ENCODE measurements around the gene CES4A.
"Not testable (repeated sequence)": the region's sequence is repeated elsewhere in the genome, so short reads cannot be mapped to it uniquely, and the experiment has no call there.

The CES4A gene

DNA sequence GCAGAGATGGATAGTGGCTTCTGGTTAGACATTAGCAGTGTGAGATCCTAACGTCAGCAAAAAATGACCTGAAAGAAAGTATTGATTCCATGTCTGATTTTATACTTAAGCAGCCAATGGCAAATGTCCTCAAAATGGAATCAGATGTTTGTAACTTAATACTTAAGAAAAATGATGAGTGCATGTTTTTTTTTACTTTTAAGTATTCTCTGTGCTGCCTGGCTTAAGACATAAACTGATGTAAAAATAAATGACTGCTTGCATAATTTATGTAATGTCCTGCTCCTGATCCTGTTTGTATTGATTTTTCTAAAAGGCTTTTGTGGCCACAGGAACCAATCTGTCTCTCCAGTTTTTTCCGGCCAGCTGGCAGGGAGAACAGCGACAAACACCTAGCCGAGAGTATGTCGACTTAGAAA is 47.9 kb downstream of the CES4A start:
- no peak overlapping the region for H3K4me3 ChIP-seq (ENCODE audit: low read depth, low read length)
- DNase-seq (ENCODE audit: low read depth), result no peak
- TF ChIP-seq, protein P1, sequence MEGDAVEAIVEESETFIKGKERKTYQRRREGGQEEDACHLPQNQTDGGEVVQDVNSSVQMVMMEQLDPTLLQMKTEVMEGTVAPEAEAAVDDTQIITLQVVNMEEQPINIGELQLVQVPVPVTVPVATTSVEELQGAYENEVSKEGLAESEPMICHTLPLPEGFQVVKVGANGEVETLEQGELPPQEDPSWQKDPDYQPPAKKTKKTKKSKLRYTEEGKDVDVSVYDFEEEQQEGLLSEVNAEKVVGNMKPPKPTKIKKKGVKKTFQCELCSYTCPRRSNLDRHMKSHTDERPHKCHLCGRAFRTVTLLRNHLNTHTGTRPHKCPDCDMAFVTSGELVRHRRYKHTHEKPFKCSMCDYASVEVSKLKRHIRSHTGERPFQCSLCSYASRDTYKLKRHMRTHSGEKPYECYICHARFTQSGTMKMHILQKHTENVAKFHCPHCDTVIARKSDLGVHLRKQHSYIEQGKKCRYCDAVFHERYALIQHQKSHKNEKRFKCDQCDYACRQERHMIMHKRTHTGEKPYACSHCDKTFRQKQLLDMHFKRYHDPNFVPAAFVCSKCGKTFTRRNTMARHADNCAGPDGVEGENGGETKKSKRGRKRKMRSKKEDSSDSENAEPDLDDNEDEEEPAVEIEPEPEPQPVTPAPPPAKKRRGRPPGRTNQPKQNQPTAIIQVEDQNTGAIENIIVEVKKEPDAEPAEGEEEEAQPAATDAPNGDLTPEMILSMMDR (conservative IDR thresholded peaks at IDR 0.05; ENCODE audit: low read depth, low read length), result no peak

DNA sequence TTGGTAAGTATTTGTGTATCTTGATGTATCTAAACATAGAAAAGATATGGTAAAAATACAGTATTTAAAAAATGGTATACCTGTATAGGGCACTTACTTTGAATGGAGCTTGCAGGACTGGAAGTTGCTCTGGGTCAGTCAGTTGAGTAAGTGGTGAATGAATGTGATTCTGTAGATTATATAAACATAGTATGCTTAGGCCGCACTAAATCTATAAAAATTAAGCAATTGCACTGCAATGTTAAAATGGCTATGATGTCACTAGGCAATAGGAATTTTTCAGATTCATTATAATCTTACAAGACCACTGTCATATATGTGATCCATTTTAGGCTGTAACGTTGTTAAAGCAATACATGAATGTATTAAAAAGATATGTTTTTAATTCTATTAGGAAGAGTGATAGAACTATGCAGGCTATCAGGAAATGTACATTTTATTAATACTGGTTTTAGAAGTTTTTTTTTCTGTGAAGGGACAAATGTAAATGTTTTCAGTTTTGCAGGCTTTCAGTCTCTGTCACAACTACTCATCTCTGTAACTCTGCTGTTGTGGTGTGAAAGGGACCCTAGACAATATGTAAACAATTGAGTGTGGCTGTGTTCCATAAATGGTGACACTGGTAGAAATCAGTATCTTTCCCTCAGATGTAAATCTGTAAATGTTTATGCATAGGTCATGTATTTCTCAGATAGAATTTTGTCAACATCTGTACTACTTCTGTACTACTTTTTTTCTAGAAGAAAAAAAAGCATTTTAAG is 51.1 kb downstream of the CES4A start:
- TF ChIP-seq, protein P1 (conservative IDR thresholded peaks at IDR 0.05; ENCODE audit: low read depth, low read length), result no peak
- no peak overlapping the region for H3K4me3 ChIP-seq (ENCODE audit: low read depth, low read length)
- no peak for DNase-seq (ENCODE audit: low read depth)

DNA sequence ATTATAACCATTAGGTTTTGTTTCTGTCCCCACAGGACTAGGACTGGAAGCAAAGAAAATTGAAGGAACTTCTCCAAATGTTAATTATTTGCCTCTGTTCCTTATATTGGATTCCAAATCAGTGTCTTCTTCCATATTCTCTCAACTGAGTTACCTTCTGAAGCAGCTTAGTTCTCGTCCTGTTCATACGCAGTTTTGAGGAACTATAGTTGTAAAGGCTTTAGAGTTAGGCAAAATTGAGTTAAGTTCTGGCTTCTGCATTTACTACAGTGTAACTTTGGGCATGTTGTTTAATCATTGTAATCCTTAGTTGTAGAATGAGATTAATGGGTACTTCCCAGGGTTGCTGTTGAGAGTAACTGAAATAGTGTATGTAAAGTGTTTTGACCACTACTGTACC is 51.8 kb downstream of the CES4A start:
- TF ChIP-seq, protein P1 (conservative IDR thresholded peaks at IDR 0.05; ENCODE audit: low read depth, low read length), result no peak
- H3K4me3 ChIP-seq (ENCODE audit: low read depth, low read length), result no peak overlapping the region
- DNase-seq (ENCODE audit: low read depth), result no peak

DNA sequence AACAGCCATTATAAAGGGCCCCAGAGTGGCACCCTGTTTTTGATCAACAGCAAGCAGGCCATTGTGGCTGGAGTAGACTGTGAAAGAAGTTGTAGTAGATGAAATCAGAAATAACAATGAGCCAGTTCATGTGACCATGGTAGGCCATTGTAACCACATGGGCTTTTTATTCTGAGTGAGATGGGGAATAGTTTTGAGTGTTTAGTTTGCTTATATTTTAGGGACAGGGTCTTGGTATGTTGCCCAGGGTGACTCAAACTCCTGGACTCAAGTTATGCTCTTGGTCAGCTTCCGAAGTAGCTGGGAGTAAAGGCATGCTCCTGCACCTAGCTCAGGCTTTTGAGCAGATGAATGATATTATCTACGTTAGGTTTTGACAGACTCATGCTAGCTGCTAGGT is 52.5 kb downstream of the CES4A start:
- TF ChIP-seq, protein P1 (conservative IDR thresholded peaks at IDR 0.05; ENCODE audit: low read depth, low read length), result no peak
- no peak for DNase-seq (ENCODE audit: low read depth)
- H3K4me3 ChIP-seq (ENCODE audit: low read depth, low read length), result no peak overlapping the region

DNA sequence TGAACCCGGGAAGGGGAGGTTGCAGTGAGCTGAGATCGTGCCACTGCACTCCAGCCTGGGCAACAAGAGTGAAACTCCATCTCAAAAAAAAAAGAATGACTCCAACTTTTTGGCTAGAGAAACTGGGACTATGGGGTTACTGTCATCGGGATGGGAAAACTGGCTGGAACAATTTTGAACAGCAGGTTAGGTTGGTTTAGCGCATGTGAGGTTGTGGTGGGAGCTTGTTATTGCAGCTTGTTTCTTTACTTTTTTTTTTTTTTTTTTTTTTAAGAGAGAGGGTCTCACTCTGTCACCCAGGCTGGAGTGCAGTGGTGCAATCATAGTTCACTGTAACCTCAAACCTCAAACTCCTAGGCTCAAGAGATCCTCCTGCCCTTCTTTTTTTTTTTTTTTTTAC is 53.1 kb downstream of the CES4A start:
- H3K4me3 ChIP-seq (ENCODE audit: low read depth, low read length), result not testable (repeated sequence)

DNA sequence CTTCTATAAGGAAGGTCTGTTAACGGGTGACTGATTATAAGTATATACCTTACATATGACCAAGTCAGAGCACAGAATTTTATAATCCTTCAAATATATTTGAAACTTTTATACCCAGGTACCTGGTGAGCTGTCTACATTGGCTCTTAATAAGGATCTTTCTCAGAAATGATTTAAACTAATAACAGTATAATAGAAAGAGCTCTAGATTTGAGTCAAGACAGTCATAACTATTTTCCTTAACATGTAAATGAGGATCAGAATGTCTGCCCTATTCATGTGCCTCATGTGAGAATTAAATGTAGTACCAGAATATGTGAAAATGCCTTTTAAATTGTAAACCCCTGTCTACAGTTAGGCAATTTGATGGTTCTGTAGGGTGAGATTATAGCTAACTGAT is 55.0 kb downstream of the CES4A start:
- H3K4me3 ChIP-seq (ENCODE audit: low read depth, low read length), result no peak overlapping the region
- TF ChIP-seq, protein P1 (conservative IDR thresholded peaks at IDR 0.05; ENCODE audit: low read depth, low read length), result no peak
- no peak for DNase-seq (ENCODE audit: low read depth)

More for the DNA sequence above, 53.1 kb downstream of the CES4A start:
- not testable (repeated sequence) for DNase-seq (ENCODE audit: low read depth)
- TF ChIP-seq, protein P1 (conservative IDR thresholded peaks at IDR 0.05; ENCODE audit: low read depth, low read length), result peak; percentile 14

DNA sequence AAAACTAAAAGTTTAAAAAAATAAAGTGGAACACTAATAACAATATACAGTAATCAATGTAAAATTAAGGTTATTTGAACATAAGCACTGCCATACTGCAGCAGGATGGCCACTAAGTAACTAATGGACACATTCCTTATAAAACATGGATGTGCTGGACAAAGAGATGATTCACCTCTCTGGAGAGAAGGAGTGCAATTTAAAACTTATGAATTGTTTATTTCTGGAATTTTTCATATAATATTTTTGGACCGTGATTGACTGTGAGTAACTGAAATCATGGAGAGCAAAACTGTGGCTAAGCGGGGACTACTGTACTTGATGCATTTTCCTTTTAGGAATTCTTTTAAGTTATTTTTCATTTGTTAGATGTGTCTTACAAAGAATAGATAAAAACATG is 62.4 kb downstream of the CES4A start:
- no peak overlapping the region for H3K4me3 ChIP-seq (ENCODE audit: low read depth, low read length)
- no peak for DNase-seq (ENCODE audit: low read depth)
- TF ChIP-seq, protein P1 (conservative IDR thresholded peaks at IDR 0.05; ENCODE audit: low read depth, low read length), result no peak

Measured in choroid plexus epithelial cell (primary cell).